ENCODE measurements around the gene FAR2.

GRCh38 chr12:29238822-29239291 lies 89.8 kb downstream of the FAR2 start:
- TF ChIP-seq CTCF (IDR thresholded peaks at IDR 0.05; ENCODE audit: low read depth, low read length, missing input control), result no peak
- TF ChIP-seq FOXA1 (IDR thresholded peaks at IDR 0.05), result no peak
- no peak for TF ChIP-seq ZBTB33 (IDR thresholded peaks at IDR 0.05)
- TF ChIP-seq, protein P1, sequence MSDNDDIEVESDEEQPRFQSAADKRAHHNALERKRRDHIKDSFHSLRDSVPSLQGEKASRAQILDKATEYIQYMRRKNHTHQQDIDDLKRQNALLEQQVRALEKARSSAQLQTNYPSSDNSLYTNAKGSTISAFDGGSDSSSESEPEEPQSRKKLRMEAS (IDR thresholded peaks at IDR 0.05), result no peak
- no peak for TF ChIP-seq GABPA (IDR thresholded peaks at IDR 0.05 in 1 of 2, conservative IDR thresholded peaks at IDR 0.05 in 1 of 2)
- no peak for TF ChIP-seq HNF4G (IDR thresholded peaks at IDR 0.05)
- TF ChIP-seq, protein P2, sequence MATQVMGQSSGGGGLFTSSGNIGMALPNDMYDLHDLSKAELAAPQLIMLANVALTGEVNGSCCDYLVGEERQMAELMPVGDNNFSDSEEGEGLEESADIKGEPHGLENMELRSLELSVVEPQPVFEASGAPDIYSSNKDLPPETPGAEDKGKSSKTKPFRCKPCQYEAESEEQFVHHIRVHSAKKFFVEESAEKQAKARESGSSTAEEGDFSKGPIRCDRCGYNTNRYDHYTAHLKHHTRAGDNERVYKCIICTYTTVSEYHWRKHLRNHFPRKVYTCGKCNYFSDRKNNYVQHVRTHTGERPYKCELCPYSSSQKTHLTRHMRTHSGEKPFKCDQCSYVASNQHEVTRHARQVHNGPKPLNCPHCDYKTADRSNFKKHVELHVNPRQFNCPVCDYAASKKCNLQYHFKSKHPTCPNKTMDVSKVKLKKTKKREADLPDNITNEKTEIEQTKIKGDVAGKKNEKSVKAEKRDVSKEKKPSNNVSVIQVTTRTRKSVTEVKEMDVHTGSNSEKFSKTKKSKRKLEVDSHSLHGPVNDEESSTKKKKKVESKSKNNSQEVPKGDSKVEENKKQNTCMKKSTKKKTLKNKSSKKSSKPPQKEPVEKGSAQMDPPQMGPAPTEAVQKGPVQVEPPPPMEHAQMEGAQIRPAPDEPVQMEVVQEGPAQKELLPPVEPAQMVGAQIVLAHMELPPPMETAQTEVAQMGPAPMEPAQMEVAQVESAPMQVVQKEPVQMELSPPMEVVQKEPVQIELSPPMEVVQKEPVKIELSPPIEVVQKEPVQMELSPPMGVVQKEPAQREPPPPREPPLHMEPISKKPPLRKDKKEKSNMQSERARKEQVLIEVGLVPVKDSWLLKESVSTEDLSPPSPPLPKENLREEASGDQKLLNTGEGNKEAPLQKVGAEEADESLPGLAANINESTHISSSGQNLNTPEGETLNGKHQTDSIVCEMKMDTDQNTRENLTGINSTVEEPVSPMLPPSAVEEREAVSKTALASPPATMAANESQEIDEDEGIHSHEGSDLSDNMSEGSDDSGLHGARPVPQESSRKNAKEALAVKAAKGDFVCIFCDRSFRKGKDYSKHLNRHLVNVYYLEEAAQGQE (IDR thresholded peaks at IDR 0.05), result no peak
- no peak for TF ChIP-seq SP1 (IDR thresholded peaks at IDR 0.05)
- TF ChIP-seq YY1 (IDR thresholded peaks at IDR 0.05), result no peak
- no peak for TF ChIP-seq RAD21 (IDR thresholded peaks at IDR 0.05)
- TF ChIP-seq JUND (IDR thresholded peaks at IDR 0.05), result no peak
- no peak for TF ChIP-seq ATF3 (IDR thresholded peaks at IDR 0.05)
- TF ChIP-seq EGR1 (IDR thresholded peaks at IDR 0.05; ENCODE audit: low read depth in 2 of 2), result no peak
- TF ChIP-seq FOXA2 (IDR thresholded peaks at IDR 0.05), result no peak
